Activated T-helper 1 cell treated with Interleukin-2 at 50 U/mL for 16 hours (primary cell): ENCODE results near the gene SEZ6.

Source experiments
- DNase-seq: peaks from one replicate; pipeline ENCODE4 v3.0.0-alpha.2; 2020; ENCODE audit warnings: low read depth

Gene SEZ6

GRCh38 chr17:29037739-29038084 is 31.9 kb upstream of the SEZ6 start:
- no peak for DNase-seq

- DNase-seq = no peak
These were observed 30.8 kb upstream of the SEZ6 start for GRCh38 chr17:29036584-29036983.

GRCh38 chr17:29034510-29034909 is 28.7 kb upstream of the SEZ6 start:
- DNase-seq = no peak

GRCh38 chr17:29032857-29033197 is 27.0 kb upstream of the SEZ6 start:
- DNase-seq = no peak

- no peak for DNase-seq
These were observed 26.4 kb upstream of the SEZ6 start for GRCh38 chr17:29032013-29032856.

DNA sequence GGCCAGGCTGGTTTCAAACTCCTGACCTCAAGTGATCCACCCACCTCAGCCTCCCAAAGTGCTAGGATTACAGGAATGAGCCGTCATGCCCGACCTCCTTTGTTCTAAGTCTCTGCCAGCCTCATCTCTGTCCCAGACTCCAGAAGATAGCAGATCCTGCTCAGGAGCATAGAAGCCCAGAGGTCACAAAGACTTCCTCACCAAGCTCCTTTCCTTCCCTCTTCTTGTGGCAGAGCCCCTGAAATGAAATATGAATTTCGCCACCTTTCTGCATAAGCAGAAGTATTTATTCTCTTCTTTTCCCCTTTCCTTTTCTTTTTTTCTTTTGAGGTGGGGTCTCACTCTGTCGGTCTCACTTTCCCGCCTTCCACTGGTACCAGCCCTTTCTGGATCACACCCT is 25.7 kb upstream of the SEZ6 start:
- no peak for DNase-seq

DNA sequence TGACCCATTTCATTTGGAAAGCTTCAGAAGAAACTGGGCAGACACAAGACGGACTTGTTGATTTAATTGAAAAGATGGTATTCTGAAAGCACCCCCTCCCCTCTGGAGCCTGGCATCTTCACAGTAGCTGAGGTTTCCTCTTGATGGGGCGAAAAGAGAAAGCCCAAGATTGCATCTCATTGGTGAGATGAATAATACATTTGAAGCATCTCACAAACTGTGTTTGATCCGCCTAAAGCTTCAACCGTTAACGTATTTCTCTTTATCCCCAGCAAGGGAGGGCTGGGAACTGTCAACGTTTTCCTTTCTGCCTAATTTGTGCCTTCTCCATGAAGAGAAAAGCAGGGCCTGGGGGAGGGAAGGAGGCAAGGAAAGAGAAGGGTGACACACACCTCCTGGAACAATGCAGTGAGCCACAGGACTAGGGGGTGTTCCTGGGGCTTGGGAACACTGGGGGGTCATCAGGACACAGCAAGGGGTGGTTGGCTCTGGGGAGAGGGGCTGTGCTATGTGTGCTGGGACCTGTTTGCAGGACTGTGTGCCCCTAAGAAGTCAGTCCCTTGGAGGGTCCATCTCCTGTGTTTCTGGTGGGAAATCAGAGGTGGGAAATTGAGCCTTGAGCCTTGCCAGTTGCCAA is 18.6 kb upstream of the SEZ6 start:
- DNase-seq = no peak

GRCh38 chr17:29022074-29022473 is 16.2 kb upstream of the SEZ6 start:
- no peak for DNase-seq

GRCh38 chr17:29021226-29021625 is 15.4 kb upstream of the SEZ6 start:
- DNase-seq = no peak

DNA sequence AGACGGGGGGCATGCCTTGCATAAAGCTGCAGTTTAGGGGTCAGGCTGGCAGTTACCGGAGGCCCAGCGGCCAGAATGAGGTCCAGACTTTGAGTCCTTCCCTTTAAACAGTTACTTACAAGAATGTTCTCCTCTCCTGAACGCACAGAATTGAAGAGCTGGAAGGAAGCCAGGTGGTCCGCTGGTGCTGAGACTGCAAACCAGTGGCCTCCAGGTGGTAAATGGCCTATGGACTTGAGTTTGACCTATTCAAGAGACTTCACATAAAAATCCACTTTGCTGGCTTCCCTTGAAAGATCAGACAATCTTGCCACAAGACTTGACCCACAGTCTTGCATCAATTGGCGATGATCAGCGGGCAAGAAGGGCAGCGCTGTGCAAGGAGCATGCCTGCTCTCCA is 14.7 kb upstream of the SEZ6 start:
- DNase-seq = no peak

DNA sequence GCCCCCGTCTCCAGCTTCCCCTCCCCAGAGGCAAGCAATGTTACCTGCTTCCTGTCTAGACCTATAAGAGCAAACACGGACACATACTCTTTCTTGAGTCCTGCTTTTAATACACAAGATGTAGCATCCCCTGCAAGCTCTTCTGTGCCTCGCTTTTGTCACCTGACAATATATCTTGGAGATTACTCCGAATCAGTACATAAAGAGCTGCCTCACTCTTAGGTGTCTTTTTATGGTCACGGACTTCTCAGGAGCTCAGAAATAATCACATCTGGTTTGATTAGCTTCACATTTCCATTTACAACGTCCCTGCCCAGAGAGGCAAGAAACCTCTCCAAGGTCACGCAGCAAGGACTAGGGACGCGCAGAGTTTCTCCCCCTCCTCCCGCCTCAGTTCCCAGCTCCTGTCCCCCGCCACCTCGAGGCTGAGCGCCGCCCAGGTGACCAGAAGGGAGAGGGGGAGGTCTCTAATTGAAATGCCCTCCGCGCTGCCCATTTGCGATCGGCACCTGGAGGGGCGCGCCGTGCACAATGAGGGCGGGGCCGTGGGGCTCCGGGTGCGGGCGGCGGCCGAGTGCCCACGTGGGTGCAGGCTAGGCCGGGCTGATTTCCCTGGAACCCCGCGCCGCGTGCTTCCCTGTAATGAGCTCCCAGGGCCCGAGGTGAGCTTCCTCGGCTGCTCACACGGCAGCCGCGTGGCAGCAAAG is 13.8 kb upstream of the SEZ6 start:
- DNase-seq = no peak

DNA sequence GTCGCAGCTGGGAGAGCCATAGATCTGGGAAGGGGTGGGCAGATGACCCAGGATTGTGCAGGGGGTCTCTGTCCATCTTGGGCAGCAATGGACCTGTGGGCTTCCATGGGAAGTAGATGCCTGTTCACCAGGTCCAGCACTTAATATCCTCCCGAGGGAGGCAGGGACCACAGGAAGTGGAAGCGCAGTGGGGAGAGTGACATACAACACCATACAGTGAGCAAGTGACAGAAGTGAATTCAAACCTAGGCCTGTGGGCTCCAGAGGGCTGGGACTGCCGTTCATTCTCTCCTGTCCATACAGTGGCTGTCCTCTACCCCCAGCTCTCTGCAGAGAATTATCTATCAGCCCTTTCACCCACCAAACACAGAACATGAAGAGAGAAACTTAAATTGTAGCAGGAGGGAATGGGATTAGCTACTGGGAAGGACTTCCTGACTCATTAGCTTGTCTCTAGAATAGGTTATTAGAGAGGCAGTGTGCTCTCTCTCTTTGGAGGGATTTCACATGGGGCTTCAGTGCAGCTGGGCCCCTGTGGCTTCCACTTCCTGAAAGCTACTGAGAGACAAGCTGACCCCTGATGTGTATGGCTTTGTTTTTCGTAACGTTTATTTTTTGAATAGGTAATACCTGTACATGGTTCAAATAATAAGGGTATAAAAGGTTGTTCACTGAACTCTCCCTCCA is 13.1 kb upstream of the SEZ6 start:
- no peak for DNase-seq

GRCh38 chr17:29016345-29017210 is 10.7 kb upstream of the SEZ6 start:
- no peak for DNase-seq

GRCh38 chr17:29014716-29015115 is 8.9 kb upstream of the SEZ6 start:
- no peak for DNase-seq

- DNase-seq = no peak
These were observed 6.7 kb upstream of the SEZ6 start for GRCh38 chr17:29012535-29012934.

- DNase-seq = no peak
These were observed 4.8 kb upstream of the SEZ6 start for GRCh38 chr17:29010586-29010985.

DNA sequence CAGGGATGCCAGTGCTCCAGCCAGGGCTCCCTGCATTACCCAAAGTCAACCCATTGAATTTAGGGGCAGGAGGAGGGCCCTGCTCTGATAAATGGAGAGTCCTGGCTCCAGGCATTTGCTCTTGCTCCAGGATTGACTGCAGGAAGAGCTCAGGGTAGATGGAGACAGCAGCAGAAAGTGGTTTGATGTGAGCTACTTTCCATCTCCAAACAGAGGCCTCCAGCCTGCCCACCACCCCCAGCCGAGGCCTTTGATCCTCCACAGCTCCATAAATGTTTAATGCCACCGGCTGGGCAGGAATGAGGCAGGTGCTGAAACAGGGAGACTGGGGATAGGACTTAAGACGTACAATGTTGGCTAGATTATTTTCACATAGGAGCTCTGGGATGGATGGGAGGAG is 4.3 kb upstream of the SEZ6 start:
- DNase-seq = no peak

GRCh38 chr17:29008591-29008990 is 2.8 kb upstream of the SEZ6 start:
- no peak for DNase-seq

- no peak for DNase-seq
These were observed 2.1 kb upstream of the SEZ6 start for GRCh38 chr17:29007860-29008455.

GRCh38 chr17:29007456-29007855 is 1.6 kb upstream of the SEZ6 start:
- no peak for DNase-seq

DNA sequence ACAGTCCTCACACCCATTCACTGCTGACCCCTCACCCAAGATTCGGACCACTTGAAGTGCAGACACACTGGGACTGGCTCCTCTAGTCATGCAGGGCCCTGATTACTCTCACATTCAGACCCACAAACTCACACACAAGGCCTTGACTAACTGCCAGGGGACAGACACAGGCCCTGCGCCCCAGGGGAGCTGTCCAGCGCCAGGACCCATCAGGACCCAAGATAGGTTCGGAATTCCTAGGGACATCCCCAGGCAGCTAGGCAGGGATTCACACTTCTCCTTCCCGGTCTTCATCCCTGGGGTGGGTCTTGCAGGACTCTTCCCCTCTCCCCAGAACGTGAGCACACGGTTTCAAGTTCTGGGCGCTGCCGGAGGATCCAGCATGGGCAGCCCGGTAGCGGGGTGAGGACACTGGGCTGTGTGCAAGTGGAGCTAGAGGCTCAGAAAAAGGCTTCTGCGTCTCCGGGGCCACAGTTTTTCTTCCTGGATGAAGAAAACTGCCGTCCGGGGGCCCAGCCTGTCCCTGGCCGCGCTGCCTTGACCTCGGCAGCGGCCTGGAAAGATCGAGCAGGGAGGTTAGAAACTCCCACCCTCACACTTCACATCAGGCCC is 1.6 kb downstream of the SEZ6 start:
- DNase-seq = no peak
